Upper lobe of right lung (tissue), 1 donor: Measurements from ENCODE around the gene GALNT17. TPM values are rescaled to one million over a fixed set of nuclear protein-coding genes. Genes with fewer than 3 reads are reported as not detected.
"Not testable (repeated sequence)": the region's sequence is repeated elsewhere in the genome, so short reads cannot be mapped to it uniquely, and the experiment has no call there.

Experiments used
- ATAC-seq: fragments of 200-7000 bp; cut with Tn5 transposase; one replicate; pipeline ENCODE4 v1.9.1; 2020; ENCODE audit warnings: mild to moderate bottlenecking, moderate library complexity
- DNase-seq: peaks from one replicate; pipeline ENCODE4 v3.0.0-alpha.2; 2020
- H3K27ac ChIP-seq: fragments of 200-600 bp; one replicate; pipeline ENCODE4 v1.8.0; 2022
- H3K27me3 ChIP-seq: fragments of 200-600 bp; one replicate; pipeline ENCODE4 v1.8.0; 2022; ENCODE audit warnings: mild to moderate bottlenecking
- H3K36me3 ChIP-seq: fragments of 200-600 bp; one replicate; pipeline ENCODE4 v1.8.0; 2022
- H3K4me1 ChIP-seq: fragments of 200-600 bp; one replicate; pipeline ENCODE4 v1.8.0; 2022
- H3K4me3 ChIP-seq: fragments of 200-600 bp; one replicate; pipeline ENCODE4 v1.8.0; 2022; ENCODE audit warnings: mild to moderate bottlenecking
- H3K9me3 ChIP-seq: fragments of 200-600 bp; one replicate; pipeline ENCODE4 v1.8.0; 2022
- CTCF ChIP-seq: fragments of 200-600 bp; IDR thresholded peaks from one replicate; pipeline ENCODE4 v1.8.0; 2022; ENCODE audit warnings: antibody characterized with exemption
- intact Hi-C: fragments of 100-400 bp; cut with DNase I; formaldehyde crosslinking; loops from one replicate; pipeline ENCODE4 v1.11.0; 2022
- total RNA-seq: library from RNA; stranded (reverse); fragmentation: NEBNext Ultra II Directional; extraction: Animal tissue kit (Norgen Biotek cat#: 25700); gene quantifications from one replicate; pipeline ENCODE4 v1.2.1, GENCODE V29; 2021
- donor health status: DM: no; HTN: yes; CAD: no; lungs with severe emphysema.

Gene GALNT17
- total RNA-seq, 1 donor from 2014 or later: 7.1 TPM

DNA sequence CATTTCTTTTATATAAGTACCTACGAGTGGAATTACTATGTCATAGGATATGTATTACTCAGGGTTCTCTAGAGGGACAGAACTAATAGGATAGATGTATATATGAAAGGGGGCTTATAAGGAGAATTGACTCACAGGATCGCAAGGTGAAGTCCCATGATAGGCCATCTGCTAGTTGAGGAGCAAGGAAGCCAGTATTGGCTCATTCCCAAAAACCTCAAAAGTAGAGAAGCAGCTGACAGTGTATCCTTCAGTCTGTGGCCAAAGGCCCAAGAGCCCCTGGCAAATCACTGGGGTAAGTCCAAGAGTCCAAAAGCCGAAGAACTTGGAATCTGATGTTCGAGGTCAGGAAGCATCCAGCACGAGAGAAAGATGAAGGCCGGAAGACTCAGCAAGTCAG lies 59.8 kb downstream of the GALNT17 start:
- no peak overlapping the region for H3K27ac ChIP-seq
- DNase-seq: no peak
- H3K36me3 ChIP-seq: no peaks in the 10 kb centered on the region
- intact Hi-C loops: no loop called here
- no peaks in the 10 kb centered on the region for H3K27me3 ChIP-seq
- no peaks in the 10 kb centered on the region for H3K9me3 ChIP-seq
- no peak for ATAC-seq
- no peak for TF ChIP-seq CTCF
- H3K4me3 ChIP-seq: no peak overlapping the region
- no peaks in the 10 kb centered on the region for H3K4me1 ChIP-seq

- no peaks in the 10 kb centered on the region for H3K4me1 ChIP-seq
- TF ChIP-seq CTCF: no peak
- ATAC-seq (no peak), DNase-seq (no peak)
- H3K27ac ChIP-seq: no peak overlapping the region
- H3K36me3 ChIP-seq: no peaks in the 10 kb centered on the region
- no peak overlapping the region for H3K4me3 ChIP-seq
- H3K9me3 ChIP-seq: no peaks in the 10 kb centered on the region
- intact Hi-C loops: no loop called here
- H3K27me3 ChIP-seq: no peaks in the 10 kb centered on the region
Observed at GRCh38 chr7:71193099-71193810, 61.3 kb downstream of the GALNT17 start.

- Histone ChIP-seq H3K9me3 (no peaks in the 10 kb centered on the region), H3K27me3 (no peaks in the 10 kb centered on the region), H3K4me1 (no peaks in the 10 kb centered on the region), H3K27ac (no peak overlapping the region), H3K36me3 (no peaks in the 10 kb centered on the region), H3K4me3 (no peak overlapping the region)
- intact Hi-C loops: no loop called here
- no peak for ATAC-seq
- no peak for DNase-seq
- no peak for TF ChIP-seq CTCF
Observed at GRCh38 chr7:71198391-71198790, 66.4 kb downstream of the GALNT17 start.

DNA sequence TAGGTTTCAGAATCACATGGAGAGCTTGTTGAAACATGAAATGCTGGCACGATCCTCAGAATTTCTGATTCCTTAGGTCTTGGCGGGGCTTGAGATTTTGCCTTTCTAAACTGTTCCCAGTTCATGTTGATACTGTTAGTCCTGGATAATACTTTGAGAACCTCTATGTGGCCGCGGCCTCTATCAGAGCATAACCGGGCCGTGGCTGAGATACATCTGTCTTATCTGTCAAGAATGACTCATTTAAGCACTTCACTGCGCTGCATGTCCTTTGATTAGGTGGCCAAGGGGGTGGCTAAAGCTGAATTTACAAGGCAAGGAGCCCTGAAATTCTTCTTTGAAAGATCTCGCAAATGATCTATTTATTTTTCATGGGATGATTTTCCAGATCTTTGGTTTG lies 66.9 kb downstream of the GALNT17 start:
- no peak for DNase-seq
- no peak for TF ChIP-seq CTCF
- Histone ChIP-seq H3K4me3 (no peak overlapping the region), H3K4me1 (no peaks in the 10 kb centered on the region), H3K9me3 (no peaks in the 10 kb centered on the region), H3K27ac (no peak overlapping the region), H3K27me3 (no peaks in the 10 kb centered on the region), H3K36me3 (no peaks in the 10 kb centered on the region)
- intact Hi-C loops: no loop called here
- no peak for ATAC-seq

DNA sequence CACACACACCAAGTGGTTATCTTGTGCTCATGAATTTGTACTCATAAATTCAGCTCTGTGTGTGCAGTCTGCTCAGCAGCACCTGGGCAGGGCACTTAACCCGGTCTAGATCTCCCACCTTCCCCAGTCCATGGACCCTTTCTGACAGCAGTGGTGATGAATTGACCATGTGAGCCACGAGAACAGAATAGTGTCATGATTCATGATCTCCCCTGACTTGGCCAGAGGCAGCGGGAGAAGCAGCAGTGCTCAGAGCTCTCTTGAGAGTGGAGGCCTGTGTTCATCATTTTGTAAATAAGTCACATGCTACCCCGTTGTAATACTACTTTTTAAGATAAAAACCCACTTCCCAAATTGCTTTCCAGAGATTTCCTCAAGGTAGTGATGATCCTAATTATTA lies 74.2 kb downstream of the GALNT17 start:
- TF ChIP-seq CTCF: no peak
- ATAC-seq (no peak), DNase-seq (no peak)
- Histone ChIP-seq H3K4me3 (no peak overlapping the region), H3K9me3 (no peaks in the 10 kb centered on the region), H3K27me3 (no peaks in the 10 kb centered on the region), H3K4me1 (no peaks in the 10 kb centered on the region), H3K36me3 (no peaks in the 10 kb centered on the region), H3K27ac (no peak overlapping the region)
- intact Hi-C loops: no loop called here

DNA sequence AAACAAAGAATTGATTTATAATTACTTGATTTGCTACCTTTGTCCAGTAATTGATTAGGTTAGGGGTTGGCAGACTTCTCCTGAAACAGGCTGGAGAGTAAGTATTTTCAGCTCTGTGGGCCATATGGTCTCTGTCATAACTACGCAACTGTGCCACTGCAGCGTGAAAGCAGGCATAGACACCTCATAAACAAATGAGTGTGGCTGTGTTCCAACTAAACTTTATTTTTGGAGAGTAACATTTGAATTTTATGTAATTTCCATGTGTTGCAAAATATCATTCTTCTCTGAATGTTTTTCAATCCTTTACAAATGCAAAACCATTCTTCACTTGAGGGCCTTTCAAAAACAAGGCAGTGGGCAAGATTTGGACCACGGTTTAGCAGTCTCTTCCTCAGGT lies 76.9 kb downstream of the GALNT17 start:
- intact Hi-C loops: no loop called here
- no peaks in the 10 kb centered on the region for H3K36me3 ChIP-seq
- no peaks in the 10 kb centered on the region for H3K27me3 ChIP-seq
- no peaks in the 10 kb centered on the region for H3K4me1 ChIP-seq
- ATAC-seq (no peak), DNase-seq (no peak)
- no peaks in the 10 kb centered on the region for H3K9me3 ChIP-seq
- H3K4me3 ChIP-seq: no peak overlapping the region
- no peak for TF ChIP-seq CTCF
- H3K27ac ChIP-seq: no peak overlapping the region

- H3K27me3 ChIP-seq, DNase-seq, H3K4me1 ChIP-seq, H3K4me3 ChIP-seq, intact Hi-C loops, H3K9me3 ChIP-seq, ATAC-seq, H3K27ac ChIP-seq, H3K36me3 ChIP-seq: not testable (repeated sequence)
Observed at GRCh38 chr7:71209484-71209883, 77.5 kb downstream of the GALNT17 start.
